Right kidney (tissue), 1 donor: Measurements from ENCODE around the gene ZC3H7A.

ENCODE experiments used
- DNase-seq: peaks from one replicate; pipeline ENCODE4 v3.0.0-alpha.2; 2016

The ZC3H7A gene

GRCh38 chr16:11738742-11739544 is 58.1 kb downstream of the ZC3H7A start:
- no peak for DNase-seq

GRCh38 chr16:11737713-11738112 is 59.3 kb downstream of the ZC3H7A start:
- DNase-seq: no peak

GRCh38 chr16:11736903-11737302 is 60.2 kb downstream of the ZC3H7A start:
- no peak for DNase-seq

DNA sequence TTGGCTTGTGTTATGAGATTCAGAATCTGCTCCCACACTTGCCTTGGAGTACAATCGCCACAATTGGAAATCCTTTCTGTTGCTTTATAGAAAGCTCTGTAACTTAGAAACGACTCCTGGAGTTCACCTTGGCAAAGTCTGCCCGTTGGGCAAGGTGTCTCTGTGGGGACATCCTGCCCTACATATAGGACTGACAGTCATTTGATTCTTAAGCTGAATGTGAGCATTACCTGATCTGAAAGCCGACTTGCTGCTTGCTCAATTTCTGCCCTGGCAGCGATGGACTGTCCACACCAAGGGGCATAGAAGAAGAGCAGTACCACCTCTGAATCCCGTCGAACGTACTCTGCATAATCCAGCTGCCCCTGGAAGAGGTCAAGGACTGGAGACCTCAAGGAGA is 61.3 kb downstream of the ZC3H7A start:
- no peak for DNase-seq

DNA sequence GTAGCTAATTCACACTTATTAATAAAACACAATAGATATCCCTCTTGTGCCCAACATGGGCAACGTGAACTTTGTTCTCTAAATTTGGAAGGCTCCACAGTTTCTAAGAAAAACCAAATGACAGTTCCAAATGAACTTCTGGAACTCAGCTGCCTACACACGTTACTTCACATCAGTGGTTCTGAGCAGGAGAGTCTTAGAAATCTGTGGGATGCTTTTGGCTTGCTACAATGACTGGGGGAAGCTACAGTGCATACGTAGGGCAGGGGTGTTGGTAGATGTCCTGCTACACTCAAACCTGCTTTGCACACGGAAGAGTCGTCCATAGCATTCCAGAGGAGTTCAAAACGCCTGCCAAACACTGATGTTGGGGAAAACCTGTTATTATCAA is 62.4 kb downstream of the ZC3H7A start:
- no peak for DNase-seq

- no peak for DNase-seq
These were observed 62.9 kb downstream of the ZC3H7A start for GRCh38 chr16:11734025-11734652.

DNA sequence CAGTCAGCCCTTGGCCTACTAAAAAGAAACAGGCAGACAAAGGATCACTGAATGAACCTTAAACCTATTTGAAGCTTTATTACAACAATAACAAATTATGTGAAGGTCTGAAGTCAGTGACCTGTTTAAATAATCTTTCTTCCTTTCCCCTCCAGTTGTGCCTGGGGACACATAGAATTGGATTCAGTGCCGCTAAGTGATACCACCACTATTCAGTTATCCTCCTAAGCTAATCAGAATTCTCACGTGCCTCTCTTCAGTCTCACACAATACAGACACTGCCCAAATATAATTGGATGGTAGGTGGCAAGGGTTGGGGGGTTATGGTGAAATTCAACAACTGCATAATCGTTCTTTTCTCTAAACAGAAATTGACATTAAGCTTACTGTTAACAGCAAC is 65.8 kb downstream of the ZC3H7A start:
- DNase-seq: no peak

- DNase-seq: no peak
These were observed 67.3 kb downstream of the ZC3H7A start for GRCh38 chr16:11729787-11730186.

GRCh38 chr16:11727796-11728543 is 69.1 kb downstream of the ZC3H7A start:
- no peak for DNase-seq

DNA sequence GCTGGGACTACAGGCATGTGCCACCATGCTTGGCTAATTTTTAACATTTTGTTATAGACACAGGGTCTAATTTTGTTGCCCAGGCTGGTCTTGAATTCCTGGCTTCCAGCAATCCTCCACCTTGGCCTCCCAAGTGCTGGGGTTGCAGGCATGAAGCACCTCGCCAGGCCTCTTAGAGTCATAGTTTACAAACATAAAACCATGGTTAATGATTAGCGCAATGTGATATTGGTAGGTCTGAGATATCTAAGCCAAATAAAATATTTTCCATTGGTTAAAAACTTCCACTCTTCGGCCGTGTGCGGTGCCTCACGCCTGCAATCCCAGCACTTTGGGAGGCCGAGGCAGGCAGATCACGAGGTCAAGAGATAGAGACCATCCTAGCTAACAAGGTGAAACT is 71.0 kb downstream of the ZC3H7A start:
- DNase-seq: no peak

DNA sequence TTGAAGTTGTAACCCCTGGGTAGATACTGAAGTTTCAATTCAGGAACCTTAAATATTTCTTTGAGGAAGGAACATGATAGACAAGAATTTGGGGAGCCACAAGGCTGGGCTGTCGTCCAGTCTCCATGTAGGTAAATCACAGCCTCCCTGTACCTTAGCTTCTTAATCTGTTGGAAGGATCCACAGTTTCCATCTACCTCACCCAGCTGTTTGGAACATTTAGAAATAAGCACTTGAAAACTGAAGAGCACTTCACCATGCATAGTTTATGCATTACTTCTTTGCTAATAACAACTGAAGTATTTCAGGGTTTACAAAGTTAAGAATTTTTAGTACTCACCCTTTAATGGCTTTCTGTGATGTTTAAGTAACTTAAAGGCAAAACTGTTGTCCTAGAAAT is 71.6 kb downstream of the ZC3H7A start:
- DNase-seq: no peak

DNA sequence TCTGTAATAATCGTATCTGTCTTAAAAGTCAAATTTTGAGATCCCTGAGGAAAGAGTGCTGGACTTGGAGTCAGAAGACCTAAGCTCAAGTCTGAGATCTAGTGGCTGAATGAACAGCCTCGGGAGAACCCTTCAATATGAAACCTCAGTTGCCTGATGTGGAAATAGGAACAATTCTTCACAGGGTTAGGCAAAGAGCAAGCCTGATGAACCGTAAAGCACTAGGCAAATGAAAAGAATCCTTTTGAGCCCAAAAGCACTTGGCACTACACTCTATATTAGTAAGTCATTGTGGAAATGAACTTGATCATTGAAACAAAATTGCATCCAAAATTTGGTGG is 74.6 kb downstream of the ZC3H7A start:
- DNase-seq: no peak

GRCh38 chr16:11721781-11722467 is 75.1 kb downstream of the ZC3H7A start:
- DNase-seq: no peak

- no peak for DNase-seq
These were observed 77.3 kb downstream of the ZC3H7A start for GRCh38 chr16:11719762-11720161.

DNA sequence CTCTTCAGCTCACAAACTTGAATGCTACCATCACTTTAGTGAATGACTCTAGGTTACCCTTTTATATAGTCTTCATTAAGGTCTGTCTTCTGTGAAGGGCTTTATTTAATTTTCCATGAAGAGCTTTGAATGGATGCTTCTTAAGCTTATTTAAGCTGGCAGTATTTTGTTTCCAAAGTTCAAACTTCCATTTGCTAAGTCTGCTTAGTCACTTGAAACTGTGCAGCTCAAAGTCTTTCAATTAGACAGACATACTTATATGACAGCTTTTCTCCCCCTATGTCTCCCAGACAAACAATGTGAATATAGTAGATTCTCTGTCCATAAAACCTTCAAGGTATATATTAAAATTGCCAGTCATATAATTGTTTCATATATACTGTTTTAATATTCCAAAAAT is 77.9 kb downstream of the ZC3H7A start:
- DNase-seq: no peak

DNA sequence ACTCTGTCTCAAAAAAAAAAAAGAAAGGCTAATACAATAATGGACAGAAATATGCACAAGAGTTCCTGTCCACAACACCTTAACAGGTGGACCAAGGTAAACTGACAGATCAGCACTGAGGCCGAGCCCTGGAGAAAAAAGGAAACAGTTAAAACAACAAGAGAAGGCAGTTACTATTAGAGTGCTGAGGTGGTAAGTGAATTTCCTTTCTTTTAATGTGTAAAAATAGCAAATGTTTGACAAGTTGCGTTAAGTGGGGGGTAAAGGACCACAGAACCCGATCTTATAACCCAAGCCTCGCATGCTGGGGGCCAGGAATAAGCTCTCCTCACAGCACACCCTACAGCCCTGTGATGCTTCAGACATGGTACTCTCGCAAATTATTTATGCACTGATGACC is 79.2 kb downstream of the ZC3H7A start:
- no peak for DNase-seq

DNA sequence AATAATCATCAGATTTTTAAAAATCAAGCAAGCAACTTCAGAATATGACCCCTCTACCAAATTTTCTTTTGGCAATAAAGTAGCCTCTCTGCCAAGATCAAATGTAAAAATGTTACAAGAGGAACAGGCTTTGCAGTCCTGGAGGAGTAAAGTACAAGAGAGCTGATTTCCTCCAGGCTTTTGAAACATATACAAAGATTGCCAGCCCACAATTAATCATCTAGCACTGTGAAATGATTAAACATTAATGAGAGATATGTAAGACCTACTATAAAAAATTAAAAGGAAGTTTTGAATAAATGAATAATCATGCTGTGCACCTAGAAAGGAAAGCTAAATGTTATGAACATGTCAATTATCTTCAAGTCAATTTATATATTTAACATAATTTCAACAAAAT is 80.7 kb downstream of the ZC3H7A start:
- no peak for DNase-seq

DNA sequence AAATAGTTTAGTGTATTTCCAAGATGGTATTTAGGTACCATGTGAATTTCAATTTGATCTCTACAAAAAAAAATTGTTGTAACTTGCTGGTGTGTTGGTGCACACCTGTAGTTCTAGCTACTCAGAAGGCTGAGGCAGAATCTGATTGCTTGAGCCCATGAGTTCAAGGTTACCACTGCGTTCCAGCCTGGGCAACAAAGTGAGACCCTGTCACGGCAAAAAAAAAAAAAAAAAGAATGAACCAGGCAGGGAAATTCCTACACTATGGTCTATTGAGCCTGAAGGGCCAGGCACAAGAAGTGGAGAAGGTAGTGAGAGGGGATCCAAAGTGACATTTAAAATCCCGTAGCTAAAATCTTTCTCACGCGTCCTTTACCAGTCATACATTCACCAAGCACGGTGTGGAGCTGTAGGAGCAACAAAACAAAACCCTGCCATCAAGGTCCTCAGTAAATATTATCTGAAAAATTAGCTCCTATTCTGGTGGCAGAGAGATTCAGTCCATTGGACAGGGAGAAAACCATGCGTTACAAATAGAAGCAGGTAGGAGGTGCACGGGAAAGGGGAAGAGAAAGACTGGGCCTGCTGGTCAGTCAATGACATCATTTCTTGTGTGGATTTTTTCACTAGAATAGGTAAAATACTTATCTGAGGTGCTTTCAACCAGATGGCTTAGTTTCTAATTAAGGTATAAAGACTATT is 81.7 kb downstream of the ZC3H7A start:
- DNase-seq: no peak

GRCh38 chr16:11712122-11712521 is 84.9 kb downstream of the ZC3H7A start:
- no peak for DNase-seq

DNA sequence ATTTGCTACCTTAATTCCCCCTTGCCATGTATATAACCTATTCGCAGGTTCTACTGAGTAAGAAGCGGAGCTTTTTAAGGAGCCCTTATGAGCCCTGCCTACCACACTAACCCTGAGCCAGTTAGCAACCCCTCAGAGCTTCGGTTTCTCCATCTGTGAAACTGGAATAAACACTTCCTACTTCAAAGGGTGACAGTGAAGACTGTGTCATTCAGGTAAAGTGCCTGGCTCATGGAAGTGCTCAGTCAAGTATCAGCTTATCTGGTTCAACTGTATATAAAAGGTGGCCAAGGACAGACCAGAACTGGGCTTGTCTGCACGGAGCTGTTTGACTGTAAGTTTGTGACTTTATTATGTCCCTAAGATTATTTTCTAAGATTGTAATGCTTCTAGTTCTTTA is 85.4 kb downstream of the ZC3H7A start:
- DNase-seq: no peak

DNA sequence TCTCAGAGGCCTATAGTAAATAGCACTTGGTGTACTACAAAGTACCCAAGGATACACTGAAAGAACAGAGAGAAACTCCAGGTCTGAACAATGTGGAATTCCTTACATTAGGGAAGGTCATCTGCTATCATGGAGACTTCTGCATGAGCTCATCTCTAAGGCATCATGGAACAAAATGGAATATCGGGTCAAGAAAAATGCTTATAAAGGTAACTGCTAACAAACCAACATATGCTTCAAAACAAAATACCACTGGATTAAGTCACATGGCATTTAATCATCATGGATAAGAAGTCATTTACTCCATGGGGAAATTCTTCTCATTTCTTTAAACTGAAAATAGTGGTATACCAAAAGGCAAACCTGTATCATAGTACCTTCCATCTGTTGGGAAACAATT is 88.6 kb downstream of the ZC3H7A start:
- no peak for DNase-seq

DNA sequence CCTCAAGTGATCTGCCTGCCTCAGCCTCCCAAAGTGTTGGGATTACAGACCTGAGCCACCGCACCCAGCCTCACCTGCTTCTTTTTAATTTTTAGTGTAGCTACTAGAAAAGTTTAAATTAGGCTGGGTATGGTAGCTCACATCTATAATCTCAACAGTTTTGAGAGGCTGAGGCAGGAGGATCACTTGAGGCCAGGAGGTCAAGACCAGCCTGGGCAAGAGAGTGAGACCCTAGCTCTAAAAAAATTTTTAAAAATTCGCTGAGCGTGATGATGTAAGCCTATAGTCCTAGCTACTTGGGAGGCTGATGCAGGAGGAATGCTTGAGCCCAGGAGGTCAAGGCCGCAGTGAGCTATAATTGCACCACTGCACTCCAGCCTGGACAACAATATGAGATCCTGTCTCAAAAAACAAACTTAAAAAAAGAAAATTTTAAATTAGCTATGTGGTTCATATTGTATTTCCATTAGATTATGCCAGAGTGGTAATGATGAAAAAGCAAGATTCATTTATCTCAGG is 89.3 kb downstream of the ZC3H7A start:
- no peak for DNase-seq
